Activated naive CD4-positive, alpha-beta T cell treated with anti-CD3 and anti-CD28 coated beads, Interleukin-2, amount 50 U/mL, for 24 hours (primary cell): ENCODE results near the gene EIF4G1.
A peak's percentile ranks its signal among the peaks of the same experiment; 100 is the strongest.

Experiments used
- H3K27ac Mint-ChIP-seq: one replicate; pipeline ENCODE4 v1.8.0; 2021; ENCODE audit warnings: mild to moderate bottlenecking, mixed read lengths
- H3K27me3 Mint-ChIP-seq: one replicate; pipeline ENCODE4 v1.8.0; 2021; ENCODE audit warnings: mixed read lengths
- H3K36me3 Mint-ChIP-seq: one replicate; pipeline ENCODE4 v1.8.0; 2021; ENCODE audit warnings: mixed read lengths
- H3K4me1 Mint-ChIP-seq: one replicate; pipeline ENCODE4 v1.8.0; 2021; ENCODE audit warnings: mixed read lengths
- H3K4me3 Mint-ChIP-seq: one replicate; pipeline ENCODE4 v1.8.0; 2021; ENCODE audit warnings: mild to moderate bottlenecking, mixed read lengths
- H3K9me3 Mint-ChIP-seq: one replicate; pipeline ENCODE4 v1.8.0; 2021; ENCODE audit warnings: mixed read lengths

Gene EIF4G1

GRCh38 chr3:184349563-184350470 is 35.4 kb downstream of the EIF4G1 start:
- no peak overlapping the region for H3K27ac Mint-ChIP-seq
- H3K4me1 Mint-ChIP-seq: no peaks in the 10 kb centered on the region
- H3K36me3 Mint-ChIP-seq: peaks cover 2% of the 10 kb centered on the region
- no peaks in the 10 kb centered on the region for H3K9me3 Mint-ChIP-seq
- no peaks in the 10 kb centered on the region for H3K27me3 Mint-ChIP-seq
- H3K4me3 Mint-ChIP-seq: no peak overlapping the region

- no peaks in the 10 kb centered on the region for H3K9me3 Mint-ChIP-seq
- no peak overlapping the region for H3K4me3 Mint-ChIP-seq
- no peaks in the 10 kb centered on the region for H3K27me3 Mint-ChIP-seq
- no peak overlapping the region for H3K27ac Mint-ChIP-seq
- H3K36me3 Mint-ChIP-seq: peaks cover under 1% of the 10 kb centered on the region
- no peaks in the 10 kb centered on the region for H3K4me1 Mint-ChIP-seq
These were observed 36.2 kb downstream of the EIF4G1 start for GRCh38 chr3:184350618-184351017.

GRCh38 chr3:184351511-184352148 is 37.2 kb downstream of the EIF4G1 start:
- no peak overlapping the region for H3K27ac Mint-ChIP-seq
- H3K9me3 Mint-ChIP-seq: no peaks in the 10 kb centered on the region
- H3K36me3 Mint-ChIP-seq: no peaks in the 10 kb centered on the region
- H3K27me3 Mint-ChIP-seq: no peaks in the 10 kb centered on the region
- no peak overlapping the region for H3K4me3 Mint-ChIP-seq
- no peaks in the 10 kb centered on the region for H3K4me1 Mint-ChIP-seq

GRCh38 chr3:184352149-184352785 is 37.9 kb downstream of the EIF4G1 start:
- H3K9me3 Mint-ChIP-seq: no peaks in the 10 kb centered on the region
- no peak overlapping the region for H3K27ac Mint-ChIP-seq
- H3K4me1 Mint-ChIP-seq: no peaks in the 10 kb centered on the region

GRCh38 chr3:184352897-184353545 is 38.6 kb downstream of the EIF4G1 start:
- no peaks in the 10 kb centered on the region for H3K9me3 Mint-ChIP-seq
- H3K27ac Mint-ChIP-seq: no peak overlapping the region
- no peaks in the 10 kb centered on the region for H3K36me3 Mint-ChIP-seq
- no peak overlapping the region for H3K4me3 Mint-ChIP-seq
- no peaks in the 10 kb centered on the region for H3K27me3 Mint-ChIP-seq
- no peaks in the 10 kb centered on the region for H3K4me1 Mint-ChIP-seq

More at GRCh38 chr3:184352149-184352785, 37.9 kb downstream of the EIF4G1 start:
- Mint-ChIP-seq H3K4me3 (no peak overlapping the region), H3K27me3 (no peaks in the 10 kb centered on the region), H3K36me3 (no peaks in the 10 kb centered on the region)

GRCh38 chr3:184353546-184353941 is 39.1 kb downstream of the EIF4G1 start:
- H3K4me1 Mint-ChIP-seq: no peaks in the 10 kb centered on the region
- no peaks in the 10 kb centered on the region for H3K9me3 Mint-ChIP-seq
- no peaks in the 10 kb centered on the region for H3K36me3 Mint-ChIP-seq
- no peak overlapping the region for H3K27ac Mint-ChIP-seq
- no peak overlapping the region for H3K4me3 Mint-ChIP-seq
- H3K27me3 Mint-ChIP-seq: no peaks in the 10 kb centered on the region

- H3K4me3 Mint-ChIP-seq: no peak overlapping the region
These were observed 39.8 kb downstream of the EIF4G1 start for GRCh38 chr3:184354121-184354728.

GRCh38 chr3:184354754-184355153 is 40.3 kb downstream of the EIF4G1 start:
- H3K27ac Mint-ChIP-seq: no peak overlapping the region
- H3K4me1 Mint-ChIP-seq: no peaks in the 10 kb centered on the region
- H3K36me3 Mint-ChIP-seq: no peaks in the 10 kb centered on the region
- H3K27me3 Mint-ChIP-seq: no peaks in the 10 kb centered on the region
- no peak overlapping the region for H3K4me3 Mint-ChIP-seq
- H3K9me3 Mint-ChIP-seq: no peaks in the 10 kb centered on the region

More at GRCh38 chr3:184354121-184354728, 39.8 kb downstream of the EIF4G1 start:
- no peaks in the 10 kb centered on the region for H3K9me3 Mint-ChIP-seq
- no peaks in the 10 kb centered on the region for H3K4me1 Mint-ChIP-seq
- no peaks in the 10 kb centered on the region for H3K27me3 Mint-ChIP-seq
- no peak overlapping the region for H3K27ac Mint-ChIP-seq
- no peaks in the 10 kb centered on the region for H3K36me3 Mint-ChIP-seq

GRCh38 chr3:184355261-184356040 is 41.0 kb downstream of the EIF4G1 start:
- Mint-ChIP-seq H3K36me3 (no peaks in the 10 kb centered on the region), H3K4me3 (no peak overlapping the region), H3K4me1 (peaks cover 5% of the 10 kb centered on the region), H3K27ac (no peak overlapping the region), H3K27me3 (no peaks in the 10 kb centered on the region), H3K9me3 (no peaks in the 10 kb centered on the region)

GRCh38 chr3:184357248-184358123 is 43.1 kb downstream of the EIF4G1 start:
- peaks cover 9% of the 10 kb centered on the region for H3K4me1 Mint-ChIP-seq
- no peaks in the 10 kb centered on the region for H3K27me3 Mint-ChIP-seq
- H3K27ac Mint-ChIP-seq: no peak overlapping the region
- H3K4me3 Mint-ChIP-seq: no peak overlapping the region
- H3K36me3 Mint-ChIP-seq: no peaks in the 10 kb centered on the region
- H3K9me3 Mint-ChIP-seq: no peaks in the 10 kb centered on the region

- peaks cover 9% of the 10 kb centered on the region for H3K4me1 Mint-ChIP-seq
- no peaks in the 10 kb centered on the region for H3K9me3 Mint-ChIP-seq
- no peak overlapping the region for H3K4me3 Mint-ChIP-seq
- H3K27ac Mint-ChIP-seq: no peak overlapping the region
- peaks cover under 1% of the 10 kb centered on the region for H3K36me3 Mint-ChIP-seq
- no peaks in the 10 kb centered on the region for H3K27me3 Mint-ChIP-seq
These were observed 43.8 kb downstream of the EIF4G1 start for GRCh38 chr3:184358124-184358767.

GRCh38 chr3:184358921-184359350 is 44.5 kb downstream of the EIF4G1 start:
- Mint-ChIP-seq H3K4me3 (no peak overlapping the region), H3K27me3 (no peaks in the 10 kb centered on the region), H3K4me1 (peaks cover 9% of the 10 kb centered on the region), H3K27ac (no peak overlapping the region), H3K9me3 (no peaks in the 10 kb centered on the region), H3K36me3 (peaks cover 2% of the 10 kb centered on the region)

- Mint-ChIP-seq H3K36me3 (peaks cover 2% of the 10 kb centered on the region), H3K4me3 (peak overlapping the region; percentile 69), H3K27me3 (no peaks in the 10 kb centered on the region), H3K27ac (no peak overlapping the region), H3K4me1 (peaks cover 14% of the 10 kb centered on the region), H3K9me3 (no peaks in the 10 kb centered on the region)
These were observed 45.2 kb downstream of the EIF4G1 start for GRCh38 chr3:184359610-184360009.
